SK-N-MC (cell line): ENCODE data around the gene TEX11.

Experiments used
- EZH2 ChIP-seq: fragments of 200-600 bp; sonication (generic); IDR thresholded peaks from one replicate; pipeline ENCODE4 v1.6.1; 2017; ENCODE audit warnings: antibody characterized with exemption
- POLR2AphosphoS5 ChIP-seq: IDR thresholded peaks from 2 replicates; pipeline ENCODE4 v1.6.1; 2012; ENCODE audit warnings: mild to moderate bottlenecking, low read depth, low read length, borderline replicate concordance

DNA sequence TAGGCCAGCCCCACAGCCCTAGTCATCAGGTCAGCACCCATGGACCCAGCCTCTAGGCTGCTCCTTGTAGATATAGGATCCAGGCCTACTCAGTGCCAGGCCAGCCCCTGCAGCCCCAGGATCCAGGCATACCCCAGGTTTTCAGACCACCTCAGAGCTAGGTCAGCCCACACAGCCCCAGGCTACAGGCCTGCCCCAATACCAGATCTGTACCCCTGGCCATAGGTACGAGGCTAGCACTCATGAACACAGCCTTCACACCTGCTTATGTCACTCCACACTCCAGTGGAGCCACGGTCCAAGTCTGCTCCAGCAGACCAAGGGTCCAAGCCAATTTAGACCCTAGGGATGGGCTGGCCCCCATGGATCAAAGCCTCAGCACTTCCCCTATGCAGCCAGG, 272.8 kb downstream of the TEX11 start:
- TF ChIP-seq POLR2AphosphoS5 (no peak), EZH2 (no peak)
